RKO (cell line): ENCODE data around the gene HES7.

Experiments
- DNase-seq: peaks from one replicate; pipeline ENCODE4 v3.0.0-alpha.2; 2016; ENCODE audit warnings: low spot score

Gene HES7

DNA sequence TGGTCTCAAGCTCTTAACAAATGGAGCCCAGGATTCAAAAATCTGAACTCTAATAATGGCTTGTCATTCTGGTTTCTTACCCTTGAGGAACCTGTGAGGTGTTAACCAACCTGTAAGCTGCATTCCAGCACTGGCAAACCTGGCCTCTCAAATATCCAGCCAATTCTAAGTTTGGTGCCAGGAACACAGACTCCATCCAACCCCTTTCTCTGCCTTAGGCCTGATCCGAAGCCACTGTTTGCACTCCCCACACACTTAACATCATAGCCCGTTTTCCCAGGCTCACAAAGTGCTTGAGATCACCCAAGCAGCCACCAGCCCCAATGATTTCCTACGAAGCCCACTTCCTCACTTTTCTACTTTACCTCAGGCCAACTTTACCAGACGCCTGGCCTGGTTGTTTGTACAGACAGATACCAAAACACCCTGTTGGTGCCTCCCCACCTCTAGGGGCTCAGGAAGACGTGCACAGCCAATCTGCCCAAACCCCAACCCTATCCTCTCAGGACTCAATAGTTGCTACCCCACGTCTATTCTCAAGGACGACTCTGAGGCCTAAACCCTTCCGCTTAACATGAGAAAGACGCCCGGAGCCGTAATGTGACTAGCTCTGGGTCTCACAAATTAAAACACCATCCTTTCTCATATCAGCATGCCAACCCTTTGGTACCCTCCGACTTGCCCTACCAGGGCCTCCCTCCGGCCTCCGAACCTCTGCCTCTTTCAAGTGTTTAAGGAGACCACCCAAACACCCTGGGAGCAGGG lies 31.5 kb upstream of the HES7 start:
- no peak for DNase-seq

DNA sequence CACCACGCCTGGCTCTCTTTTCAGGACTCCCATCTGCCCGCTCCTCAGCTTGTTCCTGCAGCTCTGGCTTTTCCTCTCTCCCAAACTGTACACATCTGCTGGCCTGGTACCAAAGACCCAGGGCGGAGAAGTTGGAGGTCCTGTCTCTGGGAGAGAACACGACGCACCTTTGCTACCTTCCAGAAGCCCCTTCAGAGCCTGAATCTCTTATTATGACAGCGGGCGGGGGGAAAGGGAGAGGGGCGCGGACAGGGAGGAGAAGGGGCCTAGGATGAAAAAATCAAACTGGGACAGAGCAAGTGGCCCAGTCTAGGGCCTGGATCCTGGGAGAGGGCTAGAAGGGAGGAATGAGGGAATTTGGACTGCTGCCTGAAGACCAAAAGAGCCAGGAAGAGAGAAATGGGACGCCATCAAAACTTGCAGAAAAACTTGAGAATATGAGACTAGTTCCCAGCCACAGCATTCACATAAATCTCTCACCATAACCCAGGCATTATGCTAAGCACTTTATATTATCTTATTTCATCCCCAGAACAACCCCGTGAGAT lies 30.8 kb upstream of the HES7 start:
- no peak for DNase-seq

DNA sequence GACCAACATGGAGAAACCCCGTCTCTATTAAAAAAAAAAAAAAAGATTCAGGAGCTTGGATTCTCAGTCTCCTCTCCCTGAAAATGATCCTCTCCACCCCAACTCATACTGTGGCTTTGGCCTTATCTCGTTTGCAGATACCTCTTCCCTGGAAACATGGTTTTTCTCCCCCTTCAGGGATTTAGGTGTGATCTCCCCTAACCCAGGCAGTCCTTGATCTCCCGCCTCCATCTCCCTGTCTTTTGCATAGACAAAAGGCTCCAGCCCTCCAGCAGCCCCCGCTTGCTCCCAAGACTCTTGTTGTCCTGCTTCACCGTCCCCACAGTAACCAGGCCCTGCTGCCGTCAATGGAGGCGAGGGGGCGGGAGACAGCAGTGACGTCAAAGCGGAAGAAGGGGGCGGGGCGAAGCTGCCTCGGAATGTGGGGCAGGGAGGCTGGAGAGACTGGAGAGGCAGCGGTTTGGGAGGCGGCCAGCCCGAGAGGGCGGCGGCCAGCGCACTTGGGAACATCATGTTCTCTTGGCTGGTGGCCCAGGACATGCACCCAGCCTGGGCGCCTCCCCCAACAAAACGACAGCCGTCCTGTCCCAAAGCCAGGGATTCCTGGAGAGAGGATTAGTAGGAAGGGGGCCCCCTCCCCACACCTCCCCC lies 30.2 kb upstream of the HES7 start:
- DNase-seq, result peak; percentile 87

DNA sequence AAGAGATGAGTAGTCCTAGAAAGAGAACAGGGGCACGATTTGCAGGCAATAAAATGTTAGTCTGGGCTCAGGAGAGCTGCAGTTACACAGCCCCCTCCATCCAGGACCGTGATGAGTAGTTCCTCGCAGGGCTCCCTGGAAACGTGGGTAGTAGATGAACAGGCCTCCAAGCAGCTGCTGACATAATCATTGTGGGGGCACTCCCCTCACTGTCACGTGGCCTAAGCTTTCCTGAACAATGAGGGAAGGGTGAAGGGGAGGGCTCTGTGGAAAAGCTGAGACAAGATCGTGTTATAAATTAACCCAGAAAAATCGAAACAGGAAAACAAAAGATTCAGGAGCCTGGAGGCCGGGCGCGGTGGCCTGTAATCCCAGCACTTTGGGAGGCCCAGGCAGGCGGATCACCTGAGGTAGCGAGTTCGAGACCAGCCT lies 29.6 kb upstream of the HES7 start:
- peak; percentile 89 for DNase-seq

- no peak for DNase-seq
Measured at GRCh38 chr17:8153031-8153451, 29.1 kb upstream of the HES7 start.

DNA sequence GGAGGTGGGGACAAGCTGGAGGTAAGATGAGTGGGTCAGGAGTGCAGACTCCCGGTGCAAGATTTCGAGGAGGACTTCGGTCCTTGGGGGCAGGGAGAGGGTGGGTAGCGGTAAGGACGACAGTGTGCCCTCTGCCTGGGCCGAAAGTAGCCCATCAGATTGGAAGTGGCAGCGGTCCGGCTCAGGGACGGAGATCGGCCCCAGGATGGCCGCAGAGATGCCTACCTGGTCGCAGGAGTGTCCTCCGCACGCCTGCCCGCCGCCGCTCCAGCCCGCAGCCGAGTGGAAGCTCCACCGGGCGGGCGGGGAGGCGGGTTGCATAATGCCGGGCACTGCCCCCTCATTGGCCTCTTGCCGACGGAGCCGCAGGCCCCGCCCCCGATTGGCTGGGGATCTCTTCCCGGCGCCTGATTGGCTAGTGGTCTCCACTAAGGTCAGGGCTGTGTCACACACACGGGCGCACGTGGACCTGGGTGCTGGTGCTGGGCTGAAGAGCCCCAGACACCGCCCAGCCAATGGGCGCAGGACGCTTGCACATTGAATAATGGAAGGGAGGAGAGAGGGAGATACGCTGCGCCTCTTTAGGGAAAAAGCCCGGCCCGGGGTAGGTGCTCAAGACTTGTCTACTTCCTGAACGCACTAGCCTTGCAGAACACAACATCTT lies 28.3 kb upstream of the HES7 start, which contains the start of gene PER1:
PER1 (minus strand) TSS at position 293 of the 664 bp plus-strand sequence. CDS start 1,698 bp downstream, outside the sequence.
- DNase-seq, result peak; percentile 94

DNA sequence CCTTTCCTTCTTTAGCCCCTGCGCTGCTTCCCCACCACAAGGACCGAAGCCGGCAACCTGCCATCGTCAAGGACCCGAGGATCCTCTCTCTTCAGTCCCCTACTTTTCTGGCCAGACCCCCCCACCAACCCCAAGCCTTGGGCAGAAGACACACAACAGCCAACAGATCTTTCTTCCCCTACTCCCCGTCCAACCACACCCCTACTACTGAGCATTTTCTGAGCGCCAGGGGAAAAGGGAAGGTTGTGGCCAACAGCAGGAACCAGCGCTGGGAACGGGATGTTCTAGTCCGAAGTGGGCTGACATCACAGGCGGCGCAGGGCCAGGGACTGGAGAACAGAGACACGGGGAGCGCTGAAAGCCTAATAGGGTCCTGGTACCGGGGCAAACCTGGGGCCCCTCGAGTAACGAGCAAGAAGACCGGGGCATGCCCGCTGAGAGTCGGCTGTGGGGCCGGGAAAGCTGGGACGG lies 27.8 kb upstream of the HES7 start:
- DNase-seq, result peak; percentile 64

- peak; percentile 82 for DNase-seq
Measured at GRCh38 chr17:8151120-8151640, 27.3 kb upstream of the HES7 start.

DNA sequence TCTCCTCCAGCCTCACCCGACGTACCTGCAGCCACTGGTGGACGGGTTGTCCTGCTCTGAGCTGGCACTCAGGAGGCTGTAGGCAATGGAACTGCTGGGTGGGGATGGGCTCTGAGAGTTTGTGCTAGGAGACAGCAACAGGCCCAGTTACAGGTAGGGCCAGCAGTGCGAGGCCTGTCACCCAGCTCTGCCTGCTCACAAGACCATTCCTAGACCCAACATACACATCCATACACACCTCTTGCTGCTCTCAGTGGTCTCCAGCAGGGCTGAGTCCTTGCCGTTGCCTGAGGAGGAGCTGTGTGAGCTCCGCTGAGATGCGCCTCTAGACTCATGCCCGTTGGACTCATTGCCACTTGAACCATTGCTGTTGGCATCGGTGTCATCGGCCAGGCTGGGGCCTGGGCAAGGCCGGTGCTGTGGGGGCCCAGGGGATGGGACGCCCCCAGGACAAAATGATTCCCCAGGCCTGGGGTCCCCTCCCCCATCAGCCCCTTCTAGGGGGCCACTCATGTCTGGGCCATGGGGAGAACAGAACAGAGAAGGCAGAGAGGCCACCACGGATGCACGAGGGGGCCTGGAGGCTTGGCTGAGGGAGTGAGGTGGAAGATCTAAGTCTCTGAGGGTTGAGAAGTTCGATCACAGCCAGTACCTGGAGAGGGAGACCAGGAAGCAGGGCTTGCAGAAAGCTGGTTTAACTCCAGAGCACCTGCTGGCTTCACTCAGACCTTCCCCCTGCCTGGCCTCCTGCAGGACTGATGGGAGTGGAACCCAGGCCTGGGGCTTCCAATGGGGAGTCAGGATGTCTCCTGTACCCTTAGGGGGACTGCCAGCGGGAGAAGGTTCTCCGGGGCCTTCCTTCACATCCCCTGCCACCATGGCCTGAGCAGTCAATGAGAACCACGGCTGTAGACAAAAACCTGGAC lies 26.6 kb upstream of the HES7 start:
- DNase-seq, result no peak

- no peak for DNase-seq
Measured at GRCh38 chr17:8149419-8150193, 25.7 kb upstream of the HES7 start.

DNA sequence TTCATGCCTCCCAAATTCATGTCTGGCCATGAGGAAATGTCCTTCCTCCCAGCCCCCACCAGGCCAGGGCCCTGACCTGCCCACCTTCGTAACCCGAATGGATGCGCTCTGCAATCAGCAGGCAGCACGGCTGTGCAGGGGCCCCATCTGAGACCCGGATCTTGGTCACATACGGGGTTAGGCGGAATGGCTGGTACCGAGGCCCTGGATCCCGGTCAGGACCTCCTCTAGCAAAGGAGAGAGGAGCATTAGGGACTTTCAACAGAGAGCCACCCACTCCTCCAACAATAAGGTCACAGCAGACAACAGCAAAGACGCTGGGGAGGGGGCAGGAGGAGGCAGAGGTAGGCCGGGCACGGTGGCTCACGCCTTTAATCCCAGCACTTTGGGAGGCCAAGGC lies 24.7 kb upstream of the HES7 start:
- DNase-seq, result no peak

GRCh38 chr17:8147805-8148404 lies 24.0 kb upstream of the HES7 start:
- no peak for DNase-seq

DNA sequence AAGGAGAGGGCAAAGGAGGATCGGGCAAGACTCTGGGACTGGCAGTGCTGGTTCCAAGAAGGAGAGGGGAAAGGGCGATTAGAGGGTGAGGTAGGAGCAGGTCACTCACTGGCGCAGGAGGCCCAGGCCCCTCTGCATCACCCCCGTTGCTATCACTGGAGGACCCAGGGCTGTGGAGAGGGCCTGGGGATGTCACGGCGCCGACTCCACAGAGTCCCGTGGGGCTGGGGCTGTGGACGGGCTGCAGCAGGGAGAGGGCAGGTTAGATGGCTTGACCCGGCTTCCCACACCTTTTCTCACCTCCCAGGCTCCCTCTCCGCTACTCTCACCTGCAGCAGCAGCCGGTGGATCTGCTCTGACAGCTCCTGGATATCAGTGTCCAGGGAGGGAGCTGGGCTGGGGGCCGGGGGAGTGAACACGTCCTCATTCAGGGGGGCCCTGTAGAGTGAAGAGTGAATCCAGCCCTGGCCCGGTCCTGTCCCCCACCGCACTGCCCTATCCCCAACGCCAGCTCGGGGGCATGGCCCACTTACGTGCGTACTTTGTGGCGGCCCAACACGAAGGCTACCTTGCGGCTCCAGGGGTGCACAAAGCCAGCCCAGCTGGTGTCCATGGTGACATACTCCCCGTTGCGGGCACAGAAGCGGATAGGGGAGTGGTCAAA lies 23.4 kb upstream of the HES7 start:
- DNase-seq, result no peak

DNA sequence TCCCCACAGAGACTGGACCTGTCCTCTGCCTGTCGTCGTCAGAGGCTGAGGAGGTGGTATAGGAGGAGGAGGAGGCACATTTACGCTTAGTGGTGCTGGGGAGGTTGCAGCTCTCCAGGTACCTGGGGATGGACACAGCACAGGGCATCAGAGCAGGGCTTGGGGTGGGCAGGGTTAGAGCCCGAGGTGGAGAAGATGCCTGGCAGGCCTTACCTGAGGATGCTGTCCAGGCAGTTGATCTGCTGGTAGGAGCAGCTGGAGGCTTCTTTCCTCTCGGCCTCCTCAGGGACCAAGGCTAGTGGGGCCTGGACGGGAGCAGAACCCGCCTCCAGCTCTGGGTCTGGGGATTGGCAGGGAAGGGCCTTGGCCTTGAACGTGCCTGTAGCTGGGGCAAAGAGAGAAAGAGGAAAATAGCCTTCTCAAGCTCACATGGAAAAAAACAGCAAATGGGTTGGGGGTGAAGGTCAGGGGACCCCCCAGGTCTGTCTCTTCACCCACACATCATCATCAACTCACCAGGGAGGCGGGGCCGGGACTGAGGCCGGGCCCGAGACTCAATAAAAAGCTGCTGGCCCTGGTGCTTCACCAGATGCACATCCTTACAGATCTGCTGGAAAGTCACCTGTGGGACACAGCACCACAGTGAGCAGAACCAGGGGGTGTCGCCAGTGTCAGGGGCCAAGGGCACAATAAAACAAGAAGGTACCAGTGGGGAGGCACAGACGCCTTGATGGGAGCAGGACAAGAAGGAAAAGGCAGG lies 22.7 kb upstream of the HES7 start:
- no peak for DNase-seq

DNA sequence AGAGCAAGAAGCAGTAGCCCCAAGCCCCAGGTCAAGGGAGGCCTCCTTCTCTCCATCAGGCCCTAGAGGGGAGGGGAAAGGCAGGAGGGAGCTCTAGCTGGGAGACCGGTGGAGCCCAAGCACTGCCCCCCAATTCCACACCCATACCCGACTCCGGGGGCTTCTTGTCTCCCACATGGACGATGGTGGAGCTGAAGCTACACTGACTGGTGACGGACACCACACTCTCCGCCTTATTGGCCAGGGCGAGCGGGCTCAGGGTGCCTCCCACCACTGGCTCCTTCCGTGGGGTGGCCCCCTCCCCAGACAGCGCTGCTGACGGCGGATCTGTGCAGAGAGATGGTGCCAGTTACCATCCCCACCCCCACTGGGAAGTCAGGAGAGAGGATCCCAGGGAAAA lies 21.9 kb upstream of the HES7 start:
- no peak for DNase-seq

DNA sequence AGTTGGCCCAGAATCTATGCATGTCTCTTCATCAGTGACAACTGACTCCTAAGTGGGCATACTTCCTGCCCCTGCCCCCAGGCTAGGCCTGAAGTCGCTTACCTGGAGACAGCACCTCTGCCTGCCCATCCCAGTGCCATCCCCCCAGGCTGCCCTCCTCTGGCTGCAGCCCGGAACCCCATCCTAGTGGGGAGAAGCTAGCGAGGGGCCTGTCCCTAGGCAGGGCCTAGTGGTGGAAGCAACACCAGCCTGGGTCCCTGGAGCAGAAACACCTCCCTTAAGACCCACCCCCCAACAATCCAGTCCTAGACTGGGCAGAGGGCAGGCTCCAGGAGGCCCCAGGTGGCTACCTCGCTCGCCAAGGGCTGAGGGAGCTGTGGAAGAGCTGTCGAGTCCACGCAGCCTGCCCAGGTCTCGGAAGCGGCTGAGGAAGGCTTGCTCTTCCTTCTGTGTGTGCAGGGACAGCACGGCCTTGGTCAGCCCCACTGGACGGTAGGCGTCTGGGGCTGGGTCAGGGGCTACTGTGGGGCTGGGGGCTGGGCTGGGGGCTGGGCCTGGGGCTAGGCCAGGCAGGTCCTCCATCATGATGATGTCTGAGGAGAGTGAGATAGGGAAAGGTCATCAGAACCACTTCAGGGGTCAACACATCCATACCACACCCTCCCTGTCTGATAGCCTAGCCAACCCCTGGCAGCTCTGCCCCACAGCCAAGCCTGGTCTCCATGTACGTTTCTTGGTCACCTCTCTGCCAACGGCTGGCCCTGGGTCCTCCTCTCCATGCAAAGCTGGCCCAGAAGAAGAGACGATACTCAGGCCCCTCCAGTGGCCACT lies 20.7 kb upstream of the HES7 start:
- no peak for DNase-seq

GRCh38 chr17:8143581-8144400 lies 19.9 kb upstream of the HES7 start:
- DNase-seq, result no peak
